ENCODE measurements around the gene HOXB9.

HOXB9 gene

GRCh38 chr17:48637323-48638260 lies 11.4 kb upstream of the HOXB9 start:
- no peak overlapping the region for H3K4me3 ChIP-seq (ENCODE audit: low read depth, low read length)
- no peak for TF ChIP-seq CTCF (IDR thresholded peaks at IDR 0.05; ENCODE audit: low read depth, low read length)

- peak; percentile 44; the same call in 1 of the 2 replicates for TF ChIP-seq CTCF (IDR thresholded peaks at IDR 0.05; ENCODE audit: low read depth, low read length)
- no peak overlapping the region for H3K4me3 ChIP-seq (ENCODE audit: low read depth, low read length)
These were observed 10.2 kb upstream of the HOXB9 start for GRCh38 chr17:48636177-48637018.

GRCh38 chr17:48634493-48635208 lies 8.5 kb upstream of the HOXB9 start:
- H3K4me3 ChIP-seq (ENCODE audit: low read depth, low read length) = no peak overlapping the region
- no peak for TF ChIP-seq CTCF (IDR thresholded peaks at IDR 0.05; ENCODE audit: low read depth, low read length)

DNA sequence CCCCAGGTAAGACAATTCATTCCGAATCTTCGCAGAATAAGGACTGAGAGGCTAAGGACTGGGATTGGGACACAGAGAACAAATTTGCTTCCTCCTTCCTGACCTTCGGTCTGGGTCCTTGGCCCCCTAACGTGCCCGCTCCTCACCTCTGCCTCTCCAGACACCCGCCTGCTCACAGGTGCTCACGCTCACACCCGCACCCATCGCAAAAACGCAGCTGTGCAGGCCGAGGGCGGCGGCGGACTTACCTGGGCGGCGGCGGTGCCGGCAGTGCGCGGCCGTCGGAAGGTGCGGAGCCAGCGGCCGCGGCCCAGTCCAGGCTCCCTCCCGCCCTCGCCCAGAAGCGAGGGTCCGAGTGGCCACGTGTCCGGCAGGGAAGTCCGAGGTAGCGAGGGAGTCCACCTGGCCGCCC lies 7.1 kb upstream of the HOXB9 start:
- TF ChIP-seq CTCF (IDR thresholded peaks at IDR 0.05; ENCODE audit: low read depth, low read length) = no peak
- no peak overlapping the region for H3K4me3 ChIP-seq (ENCODE audit: low read depth, low read length)

- TF ChIP-seq CTCF (IDR thresholded peaks at IDR 0.05; ENCODE audit: low read depth, low read length) = no peak
- H3K4me3 ChIP-seq (ENCODE audit: low read depth, low read length) = no peak overlapping the region
These were observed 6.6 kb upstream of the HOXB9 start for GRCh38 chr17:48632579-48633265.

DNA sequence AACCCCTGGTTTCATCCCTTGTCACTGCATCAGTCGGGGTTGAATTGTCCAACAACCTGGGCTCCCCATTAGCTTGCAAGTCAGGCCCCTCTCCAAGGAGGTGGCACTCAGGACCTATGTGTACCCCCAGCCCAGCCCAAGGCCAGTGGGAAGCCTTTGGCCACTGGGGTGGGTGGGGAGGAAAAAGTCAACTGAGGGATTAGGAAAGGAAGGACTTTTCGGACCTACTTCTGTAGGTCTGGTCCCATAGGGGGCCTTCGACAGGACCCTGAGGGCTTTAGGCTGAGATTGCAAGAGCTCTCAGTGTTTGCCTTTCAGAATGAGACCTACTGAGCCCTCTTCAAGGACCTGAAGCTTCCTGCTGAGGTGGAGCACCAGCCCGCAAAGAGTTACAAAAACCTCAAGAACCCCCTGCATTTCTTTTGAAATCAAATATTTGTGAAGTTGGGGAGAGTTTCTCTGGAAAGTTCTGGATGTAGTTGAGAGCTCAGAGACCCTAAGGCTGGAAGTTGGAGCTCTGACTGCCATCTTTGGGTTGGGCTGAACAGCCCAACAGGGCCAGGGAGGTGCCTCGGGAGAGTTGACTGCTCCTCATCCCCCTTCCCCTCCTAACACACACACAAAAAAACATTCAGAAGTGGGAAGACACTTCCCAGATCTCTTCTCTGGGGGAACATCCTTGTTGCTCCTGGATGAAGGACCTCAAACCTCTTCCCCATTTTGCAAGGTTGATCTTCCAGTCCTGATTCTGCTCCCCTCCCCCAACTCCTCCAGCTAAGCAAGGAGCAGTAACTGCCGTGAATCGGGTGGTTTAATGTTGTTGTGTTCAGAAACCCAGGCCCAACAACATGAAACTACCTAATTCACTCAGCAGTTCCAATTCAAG lies 5.8 kb upstream of the HOXB9 start:
- H3K4me3 ChIP-seq (ENCODE audit: low read depth, low read length) = no peak overlapping the region
- no peak for TF ChIP-seq CTCF (IDR thresholded peaks at IDR 0.05; ENCODE audit: low read depth, low read length)
